ENCODE data around the gene ARPC3. TPM values are rescaled to one million over a fixed set of nuclear protein-coding genes. Genes with fewer than 3 reads are reported as not detected.
"Not testable (repeated sequence)": the region's sequence is repeated elsewhere in the genome, so short reads cannot be mapped to it uniquely, and the experiment has no call there.

The ARPC3 gene
- total RNA-seq = 121 TPM

GRCh38 chr12:110449799-110450497 is at the start of gene ARPC3:
Gene ARPC3 (minus strand): TSS chr12:110450337. CDS start chr12:110450260, 77 bp downstream.
- peak; percentile 73 to 91 for DNase-seq (ENCODE audit: low spot score in 2 of 2)
- FAIRE-seq = no peak

DNA sequence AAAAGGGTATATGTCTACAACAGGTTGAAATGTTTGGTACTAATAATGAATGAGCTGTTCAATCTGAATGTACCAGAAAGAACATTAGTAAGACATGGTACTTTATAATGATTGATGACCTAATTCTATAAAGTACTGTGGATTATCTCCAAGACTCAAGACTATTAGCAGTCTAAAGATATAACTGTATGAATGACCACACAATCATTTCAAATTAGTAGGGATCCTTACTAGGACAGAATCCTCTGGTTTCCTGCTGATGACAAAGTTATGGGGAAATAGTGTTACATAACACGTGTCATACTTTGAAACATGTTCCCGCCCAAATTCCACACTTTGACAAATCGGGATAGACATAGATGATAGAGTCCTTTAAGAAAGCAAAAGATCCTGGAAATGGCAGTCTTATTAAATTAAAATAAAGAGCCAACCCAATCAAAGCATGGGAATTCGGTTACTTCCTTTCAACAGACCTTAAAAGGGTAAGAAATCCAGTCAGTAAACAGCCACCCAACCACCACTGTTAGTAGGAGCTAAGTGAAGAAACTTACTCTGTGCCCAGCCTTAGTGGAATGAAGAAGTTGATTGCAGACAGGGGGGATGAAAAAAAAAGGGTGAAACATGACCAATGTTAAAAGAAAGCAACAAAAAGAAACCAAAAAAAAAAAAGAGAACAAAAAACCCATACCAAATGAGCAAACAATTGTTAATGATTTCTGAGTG is 49.0 kb upstream of the ARPC3 start:
- FAIRE-seq (no peak), DNase-seq (ENCODE audit: low spot score in 2 of 2) (peak in 1 of 2 donors; percentile 15)

- DNase-seq (ENCODE audit: low spot score in 2 of 2) = no peak
- FAIRE-seq = no peak
Observed at GRCh38 chr12:110475426-110475825, 25.3 kb upstream of the ARPC3 start.

GRCh38 chr12:110468214-110469048 is 18.3 kb upstream of the ARPC3 start, which contains the start of the genes FAM216A and GPN3:
Gene FAM216A (plus strand): TSS chr12:110468845. CDS start chr12:110468876, 31 bp downstream.
Gene GPN3 (minus strand): TSS chr12:110468257. CDS start chr12:110468203, 54 bp downstream.
- no peak for FAIRE-seq
- DNase-seq (ENCODE audit: low spot score in 2 of 2) = peak; percentile 91 to 92

- FAIRE-seq (no peak), DNase-seq (ENCODE audit: low spot score in 2 of 2) (no peak)
Observed at GRCh38 chr12:110467847-110468213, 17.7 kb upstream of the ARPC3 start.

DNA sequence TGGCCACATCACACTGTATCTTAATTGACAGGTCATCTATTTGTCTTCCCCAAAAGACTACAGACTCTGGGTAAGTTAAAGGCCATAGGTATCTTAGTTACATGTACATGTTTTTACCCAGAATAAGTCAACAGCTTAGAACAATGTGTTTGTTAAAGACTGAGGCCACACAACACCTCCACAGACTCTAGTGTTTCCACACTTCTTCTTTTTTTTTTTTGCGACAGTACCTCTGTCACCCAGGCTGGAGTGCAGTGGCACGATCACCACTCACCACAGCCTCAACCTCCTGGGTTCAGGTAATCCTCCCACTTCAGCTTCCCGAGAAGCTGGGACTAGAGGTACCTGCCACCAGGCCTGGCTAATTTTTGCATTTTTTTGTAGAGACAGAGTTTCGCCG is 16.7 kb upstream of the ARPC3 start:
- FAIRE-seq (no peak), DNase-seq (ENCODE audit: low spot score in 2 of 2) (no peak)

GRCh38 chr12:110465765-110466164 is 15.6 kb upstream of the ARPC3 start:
- FAIRE-seq; DNase-seq (ENCODE audit: low spot score in 2 of 2): not testable (repeated sequence)

- FAIRE-seq (no peak), DNase-seq (ENCODE audit: low spot score in 2 of 2) (no peak)
Observed at GRCh38 chr12:110465024-110465423, 14.9 kb upstream of the ARPC3 start.

- FAIRE-seq; DNase-seq (ENCODE audit: low spot score in 2 of 2): not testable (repeated sequence)
Observed at GRCh38 chr12:110461189-110461588, 11.1 kb upstream of the ARPC3 start.

GRCh38 chr12:110458756-110459155 is 8.6 kb upstream of the ARPC3 start:
- FAIRE-seq (no peak), DNase-seq (ENCODE audit: low spot score in 2 of 2) (no peak)

- no peak for FAIRE-seq
- no peak for DNase-seq (ENCODE audit: low spot score in 2 of 2)
Observed at GRCh38 chr12:110453569-110454296, 3.6 kb upstream of the ARPC3 start.

DNA sequence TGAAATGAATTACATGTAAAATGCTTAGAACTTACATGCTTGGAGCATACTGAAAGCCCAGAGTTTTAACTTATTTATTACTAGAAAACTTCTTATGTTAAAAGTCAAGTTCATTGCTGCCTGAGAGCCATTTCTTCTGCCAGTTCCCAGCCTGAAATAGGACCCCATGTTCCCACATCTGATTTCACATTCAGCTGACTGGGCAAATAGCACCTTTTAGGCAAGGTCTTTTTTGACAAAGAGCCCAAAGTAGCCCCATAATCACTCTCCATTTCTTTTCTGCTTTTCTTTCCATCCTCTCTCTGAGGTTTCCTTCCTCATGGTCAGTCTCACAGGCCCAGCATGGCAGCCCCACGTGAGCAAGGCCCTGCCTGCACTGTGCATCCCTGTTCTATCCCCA is 1.1 kb upstream of the ARPC3 start:
- no peak for DNase-seq (ENCODE audit: low spot score in 2 of 2)
- FAIRE-seq = no peak

- no peak for FAIRE-seq
Observed at GRCh38 chr12:110444455-110444854, 5.7 kb downstream of the ARPC3 start.

DNA sequence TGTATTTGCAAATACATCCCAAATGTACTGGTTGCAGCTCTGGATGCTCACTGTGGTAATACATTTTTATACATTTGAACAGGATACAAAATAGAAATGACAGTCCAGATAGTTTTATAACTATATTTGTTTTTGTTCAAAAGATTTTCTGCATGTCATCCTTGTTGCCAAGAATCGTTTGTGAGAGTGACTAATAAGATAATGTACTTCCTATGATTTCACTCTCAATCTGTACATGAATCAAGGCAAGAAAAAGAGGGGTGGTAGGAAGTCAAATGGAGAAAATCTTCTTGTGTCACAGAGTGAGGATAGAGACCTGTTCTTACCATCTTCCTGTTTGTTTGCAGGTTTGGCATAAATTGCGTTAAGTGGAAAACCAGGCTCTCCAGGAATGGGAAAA is 13.9 kb downstream of the ARPC3 start:
- FAIRE-seq = no peak
- no peak for DNase-seq (ENCODE audit: low spot score in 2 of 2)

More at GRCh38 chr12:110444455-110444854, 5.7 kb downstream of the ARPC3 start:
- no peak for DNase-seq (ENCODE audit: low spot score in 2 of 2)

DNA sequence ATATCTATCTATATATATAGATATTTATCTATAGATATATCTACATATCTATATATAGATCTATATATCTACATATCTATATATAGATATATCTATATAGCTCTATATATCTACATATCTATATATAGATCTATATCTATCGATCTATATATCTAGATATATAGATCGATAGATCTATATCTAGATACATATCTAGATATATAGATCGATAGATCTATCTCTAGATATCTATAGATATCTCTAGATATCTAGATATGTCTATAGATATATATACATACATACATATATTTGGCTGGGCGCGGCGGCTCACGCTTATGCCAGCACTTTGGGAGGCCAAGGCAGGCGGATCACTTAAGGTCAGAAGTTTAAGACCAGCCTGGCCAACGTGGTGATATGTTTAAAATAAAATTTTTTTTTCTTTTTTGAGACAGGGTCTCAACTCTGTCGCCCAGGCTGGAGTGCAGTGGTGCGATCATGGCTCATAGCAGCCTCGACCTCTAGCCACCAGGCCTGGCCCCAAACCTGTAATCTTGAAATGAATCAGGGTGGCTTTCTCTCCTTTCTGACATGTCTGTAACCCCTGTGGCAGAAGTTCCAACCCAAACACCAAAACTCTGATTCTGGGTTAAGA is 18.1 kb downstream of the ARPC3 start:
- FAIRE-seq (peak; percentile 84), DNase-seq (ENCODE audit: low spot score in 2 of 2) (no peak)

GRCh38 chr12:110429676-110430075 is 20.5 kb downstream of the ARPC3 start:
- not testable (repeated sequence) for DNase-seq (ENCODE audit: low spot score in 2 of 2); FAIRE-seq

- DNase-seq (ENCODE audit: low spot score in 2 of 2) (no peak), FAIRE-seq (no peak)
Observed at GRCh38 chr12:110426406-110426805, 23.7 kb downstream of the ARPC3 start.

DNA sequence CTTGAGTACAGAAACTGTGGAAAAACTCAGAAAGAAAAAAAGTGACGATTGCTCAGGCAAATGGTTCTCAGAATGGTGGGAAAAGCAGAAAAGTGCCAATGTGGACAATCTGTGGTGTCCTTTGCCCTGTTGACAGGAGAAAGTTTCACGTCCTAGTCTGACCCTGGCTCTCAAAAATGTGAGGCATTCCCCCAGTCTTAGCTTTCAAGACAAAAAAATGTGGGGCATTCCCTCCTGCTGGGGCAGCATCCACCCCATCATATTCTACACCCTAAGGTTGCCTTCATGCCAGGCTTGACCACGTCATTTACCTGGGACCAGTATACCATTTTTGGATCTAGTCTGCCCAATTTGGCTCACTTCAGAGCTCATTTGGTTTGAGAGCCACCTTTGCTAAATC is 25.9 kb downstream of the ARPC3 start:
- FAIRE-seq (no peak), DNase-seq (ENCODE audit: low spot score in 2 of 2) (no peak)

DNA sequence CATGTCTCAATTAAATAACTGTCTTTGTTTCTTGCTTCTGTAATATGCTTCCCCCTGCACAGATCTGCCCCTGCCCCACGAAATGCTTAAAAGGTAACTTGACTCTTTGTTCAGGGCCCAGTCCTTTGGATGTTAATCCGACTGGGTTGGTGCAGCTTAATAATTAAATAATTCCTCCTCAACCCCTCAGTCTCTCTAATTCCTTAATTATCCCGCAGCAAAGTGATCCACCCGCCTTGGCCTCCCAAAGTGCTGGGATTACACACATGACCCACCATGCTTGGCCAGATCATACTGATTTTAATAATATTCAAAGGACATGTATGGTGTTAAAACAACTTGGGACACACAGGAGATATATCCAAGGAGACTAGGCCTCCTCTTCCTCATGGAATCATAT is 28.4 kb downstream of the ARPC3 start:
- DNase-seq (ENCODE audit: low spot score in 2 of 2) = no peak
- FAIRE-seq = no peak
